K562 (cell line): Measurements from ENCODE around the gene TICRR. TPM values are rescaled to one million over a fixed set of nuclear protein-coding genes. Genes with fewer than 3 reads are reported as not detected.

ENCODE experiments used
- ATAC-seq: fragments of 200-7000 bp; cut with Tn5 transposase; 3 replicates; pipeline ENCODE4 v1.9.1; 2020; ENCODE audit warnings: moderate library complexity
- BruUV-seq: library from RNA; stranded (reverse); fragments of 400-500 nt; replicated peaks from 2 replicates; lab custom pipeline; 2021; lab: Mats Ljungman, UMichigan
- CTCF ChIA-PET: fragments of 300-600 bp; formaldehyde crosslinking; extraction: SDS; loops from one replicate; lab custom pipeline; 2021; ENCODE audit warnings: low intra/inter-chr PET ratio; lab: Yijun Ruan, JAX
- POLR2A ChIA-PET: fragments of 300-600, 350-650 bp; sonication (Branson Sonifier 250); formaldehyde crosslinking; extraction: SDS; loops from one replicate; lab custom pipeline; 2021; ENCODE audit warnings: antibody characterized with exemption, inconsistent platforms; lab: Yijun Ruan, JAX
- DNase-seq, 4 experiments: peaks; one replicate each; pipeline versions ENCODE4 v3.0.0 to v3.0.0-alpha.2; 2011 to 2018; ENCODE audit warnings: low spot score in 3 of 4, mixed read lengths in 3 of 4; ENCODE audit errors: extremely low read depth in 1 of 4
- FAIRE-seq: peaks from 2 replicates; lab custom pipeline; 2011; peaks lifted over from hg19 to GRCh38; lab: Jason Lieb, UNC
- H2AFZ ChIP-seq: 2 replicates; pipeline ENCODE4 v1.6.0; 2011; ENCODE audit warnings: low read depth, low read length, control low read depth, inconsistent platforms
- H3K27ac ChIP-seq: fragments of 200-600 bp; 3 replicates; pipeline ENCODE4 v1.8.0; 2011; ENCODE audit warnings: low read depth, mild to moderate bottlenecking, control low read depth, inconsistent platforms, low read length, moderate library complexity, mixed read lengths; ENCODE audit errors: extremely low read depth
- H3K27me3 ChIP-seq, 2 experiments: fragments of 300-600 bp in 1 of 2; 2 replicates in 1 of 2; 3 replicates in 1 of 2; pipeline versions ENCODE4 v1.6.0 to v1.8.0; 2011; ENCODE audit warnings: inconsistent platforms in 2 of 2, low read length in 2 of 2, mild to moderate bottlenecking in 1 of 2, mixed read lengths in 1 of 2, moderate library complexity in 1 of 2; ENCODE audit not compliant: control insufficient read depth in 2 of 2, insufficient read depth in 2 of 2
- H3K36me3 ChIP-seq: fragments of 300-600 bp; 3 replicates; pipeline ENCODE4 v1.8.0; 2011; ENCODE audit warnings: mild to moderate bottlenecking, low read length, inconsistent platforms; ENCODE audit not compliant: control insufficient read depth, insufficient read depth
- H3K4me1 ChIP-seq, 2 experiments: fragments of 200-600 bp in 1 of 2; replicated peaks in 1 of 2; 2 replicates in 1 of 2; 3 replicates in 1 of 2; pipeline versions ENCODE4 v1.5.1 to v1.8.0; 2011; ENCODE audit warnings: inconsistent platforms in 2 of 2, low read length in 2 of 2, mild to moderate bottlenecking in 1 of 2, mixed read lengths in 1 of 2, moderate library complexity in 1 of 2; ENCODE audit not compliant: control insufficient read depth in 2 of 2, insufficient read depth in 2 of 2
- H3K4me2 ChIP-seq: 2 replicates; pipeline ENCODE4 v1.6.1; 2011; ENCODE audit warnings: low read length, control low read depth, inconsistent platforms, mixed read lengths; ENCODE audit not compliant: insufficient read depth
- H3K4me3 ChIP-seq: fragments of 200-600 bp; sonication (generic), shearing (Covaris generic); 2 replicates; pipeline ENCODE4 v1.5.1; 2016; ENCODE audit warnings: control low read depth, inconsistent platforms
- H3K79me2 ChIP-seq: fragments of 200-600 bp; 3 replicates; pipeline ENCODE4 v1.8.0; 2011; ENCODE audit warnings: low read length, inconsistent platforms; ENCODE audit not compliant: control insufficient read depth, insufficient read depth
- H3K9ac ChIP-seq, 2 experiments: 2 replicates each; pipeline versions ENCODE4 v1.6.0 to v1.6.1; 2011; ENCODE audit warnings: low read depth in 2 of 2, low read length in 2 of 2, control low read depth in 1 of 2, inconsistent platforms in 1 of 2, mild to moderate bottlenecking in 1 of 2, mixed read lengths in 1 of 2; ENCODE audit not compliant: insufficient read depth in 1 of 2
- H3K9me1 ChIP-seq: one replicate; pipeline ENCODE4 v1.6.0; 2011; ENCODE audit warnings: inconsistent platforms, mild to moderate bottlenecking, low read length, moderate library complexity; ENCODE audit not compliant: control insufficient read depth, insufficient read depth
- H3K9me3 ChIP-seq: replicated peaks from 2 replicates; pipeline ENCODE4 v1.5.1; 2011; ENCODE audit warnings: low read depth, low read length, inconsistent platforms; ENCODE audit not compliant: control insufficient read depth, insufficient read depth
- H4K20me1 ChIP-seq: replicated peaks from 2 replicates; pipeline ENCODE4 v1.6.1; 2011; ENCODE audit warnings: low read length, inconsistent platforms, mixed read lengths; ENCODE audit not compliant: control insufficient read depth, insufficient read depth
- CCAR2 ChIP-seq: fragments of 200-400 bp; formaldehyde crosslinking; IDR thresholded peaks from 2 replicates; pipeline ENCODE4 v1.6.1; 2017; ENCODE audit warnings: mild to moderate bottlenecking, low read depth, low read length
- CREB1 ChIP-seq, 2 experiments: sonication (generic) in 1 of 2; formaldehyde crosslinking in 1 of 2; IDR thresholded peaks; 2 replicates each; pipeline versions ENCODE4 v1.6.1 to v1.8.0; 2012 to 2022; ENCODE audit warnings: inconsistent platforms in 1 of 2, mild to moderate bottlenecking in 1 of 2, missing genetic modification reagents in 1 of 2, moderate library complexity in 1 of 2
- MAFG ChIP-seq: fragments of 450-650 bp; conservative IDR thresholded peaks from 2 replicates; pipeline ENCODE4 v1.6.1; 2016; ENCODE audit warnings: missing genetic modification characterization, missing compliant biosample characterization
- MTA3 ChIP-seq: fragments of 450-650 bp; formaldehyde crosslinking; IDR thresholded peaks from 2 replicates; pipeline ENCODE4 v1.6.1; 2017; ENCODE audit warnings: mild to moderate bottlenecking, borderline replicate concordance
- TSC22D4 ChIP-seq: fragments of 450-650 bp; IDR thresholded peaks from 2 replicates; pipeline ENCODE4 v1.6.1; 2016; ENCODE audit warnings: missing genetic modification characterization, missing biosample characterization, control low read depth
- ZNF12 ChIP-seq: sonication (generic); formaldehyde crosslinking; IDR thresholded peaks from 2 replicates; pipeline ENCODE4 v1.4.0; 2020; ENCODE audit warnings: mild to moderate bottlenecking, missing genetic modification reagents
- ZNF316 ChIP-seq: fragments of 450-650 bp; IDR thresholded peaks from 2 replicates; pipeline ENCODE4 v1.6.1; 2016
- ZNF551 ChIP-seq: fragments of 250-450 bp; sonication (Bioruptor Pico); IDR thresholded peaks from 2 replicates; pipeline ENCODE4 v1.5.0; 2021; ENCODE audit warnings: mild to moderate bottlenecking, moderate library complexity
- ZNF785 ChIP-seq: fragments of 250-450 bp; sonication (Bioruptor Pico); IDR thresholded peaks from 2 replicates; pipeline ENCODE4 v1.4.0; 2020; ENCODE audit warnings: mild to moderate bottlenecking
- WGBS: fragments of 100-300 bp; shearing (Covaris generic); methylation state at CpG from one replicate; pipeline ENCODE4 v1.1.6; 2016; ENCODE audit warnings: low coverage, mixed read lengths; ENCODE audit not compliant: insufficient coverage; ENCODE audit errors: missing lambda C conversion rate; 5-methylcytosine and 5-hydroxymethylcytosine counted together
- in situ Hi-C: fragments of 300-500 bp; cut with MboI; formaldehyde crosslinking; loops from 4 replicates; pipeline ENCODE4 v1.15.0; 2018; ENCODE audit warnings: inconsistent platforms, mixed read lengths
- intact Hi-C: fragments of 100-400 bp; cut with micrococcal nuclease; formaldehyde crosslinking; loops from 2 replicates; pipeline ENCODE4 v1.14.2; 2022
- polyA plus RNA-seq, 8 experiments: library from polyadenylated mRNA; depleted of rRNA in 4 of 8; stranded (reverse) in 5 of 8; unstranded in 3 of 8; fragments of >200 nt; fragmentation: Nextera tagmentation in 2 of 8; fragmentation: Illumina TruSeq in 1 of 8; extraction: Ambion mirVana in 2 of 8; extraction: Trizol in 1 of 8; gene quantifications; 2 replicates each; pipeline versions ENCODE4 v1.2.1 to v1.2.3, GENCODE V29; 2011 to 2014; ENCODE audit warnings: inconsistent platforms in 1 of 8, missing spikeins in 1 of 8
- total RNA-seq, 7 experiments: library from RNA; depleted of rRNA in 6 of 7; stranded (reverse); fragments of >200 nt in 6 of 7; fragmentation: Illumina TruSeq in 2 of 7; extraction: Trizol in 2 of 7; gene quantifications; 2 replicates each; pipeline versions ENCODE4 v1.2.1 to v1.2.3, GENCODE V29; 2011 to 2021; ENCODE audit warnings: low replicate concordance in 1 of 7
- TF ChIP-seq, protein P1 (sequence below): fragments of 200-800 bp; sonication (Bioruptor generic); IDR thresholded peaks from 2 replicates; pipeline ENCODE4 v1.6.1; 2016; ENCODE audit warnings: missing genetic modification characterization, missing compliant biosample characterization

TICRR gene
- total and polyA plus RNA-seq, 9 of the 15 experiments (the other 6 are each of a cell fraction or from before 2014, with no cell fraction given): 0.84 to 22.9 (median 13.7) TPM

DNA sequence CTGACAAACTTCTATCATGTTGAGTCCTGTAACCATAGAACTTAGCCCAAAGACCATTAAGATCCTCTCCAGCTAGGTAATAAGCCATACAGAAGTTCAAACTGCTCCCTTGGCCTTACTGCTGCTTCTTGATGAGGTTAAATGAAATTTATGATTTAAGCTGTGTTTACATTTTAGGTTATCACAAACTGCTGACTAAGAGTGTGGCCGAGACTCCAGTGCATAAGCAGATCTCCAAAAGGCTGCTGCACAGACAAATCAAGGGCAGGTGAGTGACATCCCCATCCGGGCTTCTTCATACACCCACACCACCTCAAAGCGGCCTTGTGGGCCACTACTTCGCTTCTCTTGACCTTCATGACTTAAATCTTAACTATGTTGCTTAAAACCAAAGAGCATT, 41.0 kb downstream of the TICRR start:
- Histone ChIP-seq H3K9me3 (no peaks in the 10 kb centered on the region), H3K4me2 (no peak overlapping the region), H3K4me3 (no peak overlapping the region), H3K4me1 (no peaks in the 10 kb centered on the region), H3K9me1 (no peaks in the 10 kb centered on the region), H4K20me1 (no peaks in the 10 kb centered on the region; the same call in 1 of the 2 replicates), H3K27me3 (no peaks in the 10 kb centered on the region), H3K79me2 (peaks cover 13% of the 10 kb centered on the region; the same call in 2 of the 3 replicates), H2AFZ (no peak overlapping the region), H3K27ac (no peak overlapping the region), H3K9ac (no peak overlapping the region), H3K36me3 (peaks cover 92% of the 10 kb centered on the region)
- ChIA-PET POLR2A (interaction anchor here (1.4 kb wide), 1 partner anchor 9 kb away, joined by 4 read pairs; no protein-coding TSS in a partner anchor), CTCF (no interaction called here)
- DNase-seq (no peak), FAIRE-seq (no peak), ATAC-seq (no peak)
- BruUV-seq: no TSS peak
- TF ChIP-seq, protein P1, sequence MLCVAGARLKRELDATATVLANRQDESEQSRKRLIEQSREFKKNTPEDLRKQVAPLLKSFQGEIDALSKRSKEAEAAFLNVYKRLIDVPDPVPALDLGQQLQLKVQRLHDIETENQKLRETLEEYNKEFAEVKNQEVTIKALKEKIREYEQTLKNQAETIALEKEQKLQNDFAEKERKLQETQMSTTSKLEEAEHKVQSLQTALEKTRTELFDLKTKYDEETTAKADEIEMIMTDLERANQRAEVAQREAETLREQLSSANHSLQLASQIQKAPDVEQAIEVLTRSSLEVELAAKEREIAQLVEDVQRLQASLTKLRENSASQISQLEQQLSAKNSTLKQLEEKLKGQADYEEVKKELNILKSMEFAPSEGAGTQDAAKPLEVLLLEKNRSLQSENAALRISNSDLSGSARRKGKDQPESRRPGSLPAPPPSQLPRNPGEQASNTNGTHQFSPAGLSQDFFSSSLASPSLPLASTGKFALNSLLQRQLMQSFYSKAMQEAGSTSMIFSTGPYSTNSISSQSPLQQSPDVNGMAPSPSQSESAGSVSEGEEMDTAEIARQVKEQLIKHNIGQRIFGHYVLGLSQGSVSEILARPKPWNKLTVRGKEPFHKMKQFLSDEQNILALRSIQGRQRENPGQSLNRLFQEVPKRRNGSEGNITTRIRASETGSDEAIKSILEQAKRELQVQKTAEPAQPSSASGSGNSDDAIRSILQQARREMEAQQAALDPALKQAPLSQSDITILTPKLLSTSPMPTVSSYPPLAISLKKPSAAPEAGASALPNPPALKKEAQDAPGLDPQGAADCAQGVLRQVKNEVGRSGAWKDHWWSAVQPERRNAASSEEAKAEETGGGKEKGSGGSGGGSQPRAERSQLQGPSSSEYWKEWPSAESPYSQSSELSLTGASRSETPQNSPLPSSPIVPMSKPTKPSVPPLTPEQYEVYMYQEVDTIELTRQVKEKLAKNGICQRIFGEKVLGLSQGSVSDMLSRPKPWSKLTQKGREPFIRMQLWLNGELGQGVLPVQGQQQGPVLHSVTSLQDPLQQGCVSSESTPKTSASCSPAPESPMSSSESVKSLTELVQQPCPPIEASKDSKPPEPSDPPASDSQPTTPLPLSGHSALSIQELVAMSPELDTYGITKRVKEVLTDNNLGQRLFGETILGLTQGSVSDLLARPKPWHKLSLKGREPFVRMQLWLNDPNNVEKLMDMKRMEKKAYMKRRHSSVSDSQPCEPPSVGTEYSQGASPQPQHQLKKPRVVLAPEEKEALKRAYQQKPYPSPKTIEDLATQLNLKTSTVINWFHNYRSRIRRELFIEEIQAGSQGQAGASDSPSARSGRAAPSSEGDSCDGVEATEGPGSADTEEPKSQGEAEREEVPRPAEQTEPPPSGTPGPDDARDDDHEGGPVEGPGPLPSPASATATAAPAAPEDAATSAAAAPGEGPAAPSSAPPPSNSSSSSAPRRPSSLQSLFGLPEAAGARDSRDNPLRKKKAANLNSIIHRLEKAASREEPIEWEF (CRISPR knock-in tag): no peak
- TF ChIP-seq CCAR2 (no peak), TSC22D4 (tag) (no peak), CREB1 (IDR thresholded peaks at IDR 0.05) (no peak), CREB1 (CRISPR knock-in tag; IDR thresholded peaks at IDR 0.05) (no peak), ZNF785 (CRISPR knock-in tag) (no peak), ZNF12 (CRISPR knock-in tag) (no peak), ZNF551 (CRISPR knock-in tag) (no peak), ZNF316 (0 out of 2 replicates have a peak, but pooled peaks have one; percentile 20), MTA3 (no peak), MAFG (0 out of 2 replicates have a peak, but pooled peaks have one; percentile 8)
- in situ Hi-C loops: no loop called here
- 96% methylated on average over 4 of the region's 4 CpGs for WGBS
- intact Hi-C loops: no loop called here
